GM18861 (cell line): ENCODE results near the gene ZNF48.

Experiments used
- ATAC-seq: cut with Tn5 transposase; IDR thresholded peaks from one replicate; pipeline ENCODE4 v1.9.1; 2021; ENCODE audit not compliant: unreplicated experiment

The ZNF48 gene

DNA sequence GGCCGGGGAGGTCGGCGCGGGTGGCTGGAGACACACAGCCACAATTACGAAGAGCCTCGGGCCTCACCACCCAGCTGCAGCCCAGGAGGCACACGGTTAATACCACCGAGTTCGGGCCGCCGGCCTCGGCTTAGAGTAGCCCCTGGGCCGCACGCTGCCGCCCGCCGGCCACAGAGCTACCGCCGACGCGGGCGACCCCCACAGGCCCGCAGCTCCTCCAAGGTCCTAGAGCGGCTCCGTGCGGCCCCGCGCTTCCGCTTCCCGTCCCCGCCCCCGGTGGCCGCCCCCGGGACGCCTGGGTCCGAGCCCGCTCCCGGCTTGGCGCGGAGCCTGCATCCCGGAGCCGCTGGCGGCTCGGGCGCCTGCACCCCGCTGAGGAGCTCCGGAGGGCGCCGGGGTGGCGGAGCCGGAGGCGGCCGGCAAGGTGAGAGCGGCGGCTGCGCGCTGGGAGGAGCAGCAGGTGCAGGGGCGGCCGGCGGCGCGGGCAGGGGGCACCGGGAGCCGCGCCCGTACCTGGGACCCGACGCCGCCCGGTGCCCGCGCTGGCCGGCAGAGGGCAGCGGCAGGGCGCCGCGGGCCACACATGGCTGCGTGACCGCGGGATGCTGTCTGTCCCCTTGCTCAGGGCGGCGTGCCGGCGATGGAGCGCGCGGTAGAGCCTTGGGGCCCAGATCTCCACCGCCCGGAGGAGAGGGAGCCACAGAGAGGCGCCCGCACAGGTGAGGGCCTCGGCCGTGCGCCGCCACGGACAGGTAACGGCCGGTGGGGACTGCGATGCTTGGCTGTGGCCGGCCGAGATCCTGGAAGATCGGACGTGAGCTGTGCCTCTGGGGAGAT, at the start of gene ZNF48:
ZNF48 (plus strand) TSS at position 266 of the 837 bp plus-strand sequence; CDS start at position 641, 375 bp downstream.
- peak; percentile 49 for ATAC-seq

- ATAC-seq: no peak
Observed at GRCh38 chr16:30346286-30346685, 48.9 kb upstream of the ZNF48 start.

DNA sequence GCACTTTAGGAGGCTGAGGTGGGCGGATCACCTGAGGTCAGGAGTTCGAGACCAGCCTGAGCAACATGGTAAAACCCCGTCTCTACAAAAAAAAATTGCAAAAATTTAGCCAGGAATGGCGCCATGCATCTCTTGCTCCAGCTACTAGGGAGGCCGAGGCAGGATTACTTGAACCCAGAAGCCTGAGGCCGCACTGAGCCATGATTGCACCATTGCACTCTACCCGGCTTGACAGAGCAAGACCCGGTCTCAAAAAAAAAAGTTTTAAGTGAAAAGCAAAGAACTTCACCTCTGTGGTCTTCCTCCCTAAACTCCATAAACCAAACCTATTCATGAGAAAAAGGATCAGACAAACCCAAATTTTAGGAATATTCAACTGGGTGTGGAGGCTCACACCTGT, 47.1 kb upstream of the ZNF48 start:
- no peak for ATAC-seq

DNA sequence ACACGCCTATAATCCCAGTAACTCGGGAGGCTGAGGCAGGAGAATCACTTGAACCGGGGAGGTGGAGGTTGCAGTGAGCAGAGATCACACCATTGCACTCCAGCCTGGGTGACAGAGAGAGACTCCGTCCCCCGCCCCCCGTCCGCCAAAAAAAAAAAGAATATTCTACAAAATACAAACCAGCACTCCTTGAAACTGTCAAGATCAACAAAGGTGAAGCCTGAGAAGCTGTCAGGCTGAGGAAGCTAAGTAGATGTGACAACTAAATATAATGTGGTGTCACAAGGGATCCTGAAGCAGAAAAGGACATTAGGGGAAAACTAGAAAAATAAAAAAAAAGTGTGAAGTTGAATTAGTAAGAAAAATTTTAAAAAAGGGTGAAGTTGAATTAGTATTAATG, 46.3 kb upstream of the ZNF48 start:
- ATAC-seq: no peak

DNA sequence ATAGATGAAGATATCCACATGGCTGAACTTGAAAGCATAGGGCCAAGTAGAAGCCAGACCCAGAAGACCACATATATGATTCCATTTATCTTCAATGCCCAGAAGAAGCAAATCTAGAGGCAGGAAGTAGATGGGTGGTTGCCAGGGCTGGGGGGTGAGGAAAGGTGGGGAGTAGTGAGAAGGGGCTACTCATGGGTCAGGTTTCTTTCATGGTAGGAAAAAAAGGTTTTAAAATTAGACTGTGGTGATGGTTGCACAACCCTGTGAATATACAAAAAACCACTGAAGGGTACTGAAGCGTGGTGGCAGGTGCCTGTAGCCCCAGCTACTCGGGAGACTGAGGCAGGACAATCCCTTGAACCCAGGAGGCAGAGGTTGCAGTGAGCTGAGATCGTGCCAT, 45.5 kb upstream of the ZNF48 start:
- ATAC-seq: peak; percentile 34

- ATAC-seq: peak; percentile 58
Observed at GRCh38 chr16:30350134-30350871, 44.9 kb upstream of the ZNF48 start.

GRCh38 chr16:30351001-30351441, 44.2 kb upstream of the ZNF48 start:
- ATAC-seq: no peak

- no peak for ATAC-seq
Observed at GRCh38 chr16:30351586-30352419, 43.4 kb upstream of the ZNF48 start.

- no peak for ATAC-seq
Observed at GRCh38 chr16:30352488-30353401, 42.5 kb upstream of the ZNF48 start.

- ATAC-seq: no peak
Observed at GRCh38 chr16:30353438-30354129, 41.6 kb upstream of the ZNF48 start.

DNA sequence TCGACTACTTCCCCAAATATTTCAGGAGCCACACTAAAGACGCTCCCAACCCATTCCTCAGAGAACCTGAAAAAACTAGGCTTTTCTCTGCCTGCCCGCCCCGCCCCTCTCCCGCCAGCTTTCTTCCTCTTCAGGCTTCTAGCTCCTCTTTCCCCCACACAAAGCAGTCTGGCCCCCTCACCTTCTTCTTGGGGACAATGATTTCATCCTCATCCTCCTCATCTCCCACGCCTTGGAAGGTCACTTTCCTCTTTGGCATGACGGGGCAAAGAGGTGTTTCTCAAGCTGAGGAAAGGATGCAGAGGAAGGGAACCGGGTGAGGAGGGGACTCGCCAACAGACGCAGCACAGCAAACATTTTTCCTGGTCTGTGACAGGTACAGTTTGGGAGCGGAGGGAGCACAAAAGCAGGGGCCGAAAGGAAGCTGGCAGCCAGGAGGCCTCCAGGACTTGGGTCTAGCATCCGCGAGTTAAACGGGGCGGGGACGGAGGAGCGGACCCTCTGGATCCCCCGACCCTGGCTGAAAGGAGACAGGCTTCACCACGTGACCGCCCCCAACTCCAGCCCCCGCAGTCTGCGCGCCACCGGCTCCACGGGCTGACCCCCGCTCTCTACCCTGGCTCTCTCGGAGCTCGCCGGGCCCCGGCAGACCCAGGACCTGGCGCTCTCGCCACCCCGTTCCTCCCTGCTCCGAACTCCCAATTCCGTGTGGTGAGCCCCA, 40.6 kb upstream of the ZNF48 start:
- no peak for ATAC-seq

- ATAC-seq: peak; percentile 45
Observed at GRCh38 chr16:30355144-30355953, 39.9 kb upstream of the ZNF48 start, which contains the start of gene CD2BP2. Gene CD2BP2, minus strand, starts transcription at chr16:30355308. Its CDS starts 627 bp downstream, at chr16:30354681.

GRCh38 chr16:30355954-30356308, 39.3 kb upstream of the ZNF48 start:
- ATAC-seq: no peak

DNA sequence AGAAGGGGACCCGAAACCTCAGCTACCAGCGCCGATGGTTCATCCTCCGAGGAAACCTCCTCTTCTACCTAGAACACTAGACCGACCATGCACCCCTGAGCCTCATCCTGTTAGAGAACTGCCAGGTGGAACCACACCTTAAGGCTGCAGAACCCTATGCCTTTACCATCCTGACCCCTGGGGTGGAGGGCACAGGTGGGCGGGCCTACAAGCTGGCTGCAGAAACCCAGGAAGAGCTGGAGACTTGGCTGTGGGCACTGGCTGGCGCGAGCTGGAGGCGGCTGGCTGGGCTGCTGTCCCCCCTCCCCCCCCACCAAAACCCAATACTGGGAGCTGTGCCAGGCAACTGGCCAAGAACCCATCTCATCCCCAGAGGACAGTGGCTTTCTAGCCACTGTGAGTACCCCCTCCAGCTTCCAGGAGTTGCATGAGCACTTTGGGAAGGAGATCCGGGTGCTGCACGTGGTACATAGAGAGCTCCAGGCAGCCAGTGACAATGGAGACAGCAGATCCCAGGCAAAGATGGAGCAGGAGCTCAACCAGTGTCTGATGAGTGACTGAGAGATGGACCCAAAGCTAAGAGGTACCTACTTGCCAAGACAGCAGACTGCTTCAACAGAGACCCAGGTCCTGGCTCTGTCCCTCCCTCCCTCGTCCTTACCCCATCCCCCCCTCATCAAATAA, 38.7 kb upstream of the ZNF48 start:
- no peak for ATAC-seq

DNA sequence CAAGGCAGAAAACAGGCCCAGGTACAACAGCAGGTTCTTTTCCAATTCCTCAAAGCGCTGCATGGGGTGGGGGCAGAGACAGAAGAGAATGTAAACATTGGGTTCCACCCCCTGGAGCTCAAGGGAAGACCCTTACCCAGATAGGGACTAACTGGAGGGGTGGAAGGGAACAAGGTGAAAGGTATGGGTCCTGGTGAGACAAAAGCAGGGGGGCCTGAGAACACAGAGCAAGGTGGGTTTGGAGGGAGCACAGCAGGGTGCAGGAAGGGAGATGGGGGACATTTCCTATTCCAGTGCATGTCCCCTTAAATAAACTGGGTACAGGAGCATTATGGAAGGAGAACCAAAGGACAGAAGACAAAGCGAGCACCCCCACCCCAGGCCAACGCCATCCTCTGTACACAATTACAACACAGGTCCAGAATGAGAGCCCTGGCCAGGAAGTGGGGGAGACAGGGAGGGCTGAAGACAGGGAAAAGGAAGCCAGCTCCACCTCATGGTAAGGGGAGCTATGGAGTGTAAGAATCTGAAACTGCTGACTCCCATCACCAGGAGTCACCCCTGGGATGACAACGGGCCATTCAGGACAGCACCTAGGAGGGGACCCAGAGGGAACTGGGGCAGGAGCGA, 38.0 kb upstream of the ZNF48 start:
- no peak for ATAC-seq

GRCh38 chr16:30357715-30358576, 37.3 kb upstream of the ZNF48 start:
- ATAC-seq: no peak
